Panc1 (cell line): ENCODE results near the gene POLDIP2. TPM values are rescaled to one million over a fixed set of nuclear protein-coding genes. Genes with fewer than 3 reads are reported as not detected.

Experiments used
- ATAC-seq: fragments of 200-7000 bp; cut with Tn5 transposase; 2 replicates; pipeline ENCODE4 v1.9.1; 2020; ENCODE audit warnings: mild to moderate bottlenecking, moderate library complexity
- BruUV-seq: library from RNA; stranded (reverse); fragments of 400-500 nt; replicated peaks from 2 replicates; lab custom pipeline; 2021; lab: Mats Ljungman, UMichigan
- CTCF ChIA-PET: fragments of 300-600 bp; sonication (Branson Sonifier 250); formaldehyde crosslinking; loops from one replicate; lab custom pipeline; 2022; ENCODE audit warnings: antibody characterized with exemption; lab: Charles Lee
- POLR2A ChIA-PET: fragments of 300-600 bp; sonication (Branson Sonifier 250); formaldehyde crosslinking; loops from one replicate; lab custom pipeline; 2022; ENCODE audit warnings: antibody characterized with exemption; lab: Charles Lee
- DNase-seq: peaks from one replicate; pipeline ENCODE4 v3.0.0-alpha.2; 2010; ENCODE audit warnings: low read depth, low spot score
- H3K27ac ChIP-seq: 2 replicates; pipeline ENCODE4 v1.5.1; 2011; ENCODE audit warnings: mild to moderate bottlenecking, low read length, inconsistent platforms
- H3K27me3 ChIP-seq: fragments of 200-500 bp; sonication (Bioruptor generic); 2 replicates; pipeline ENCODE4 v1.6.0; 2014; ENCODE audit warnings: low read length, inconsistent platforms; ENCODE audit not compliant: control insufficient read depth, insufficient read depth
- H3K36me3 ChIP-seq: fragments of 200-500 bp; sonication (Bioruptor generic); 2 replicates; pipeline ENCODE4 v1.5.1; 2014; ENCODE audit warnings: inconsistent platforms, mild to moderate bottlenecking, low read length, moderate library complexity; ENCODE audit not compliant: control insufficient read depth, insufficient read depth
- H3K4me1 ChIP-seq: 2 replicates; pipeline ENCODE4 v1.5.1; 2011; ENCODE audit warnings: inconsistent platforms, mild to moderate bottlenecking, low read length, moderate library complexity; ENCODE audit not compliant: control insufficient read depth, insufficient read depth
- H3K4me3 ChIP-seq, 2 experiments: 2 replicates each; pipeline ENCODE4 v1.5.1; 2011 to 2012; ENCODE audit warnings: low read depth in 2 of 2, low read length in 2 of 2, mild to moderate bottlenecking in 2 of 2, inconsistent platforms in 1 of 2, moderate library complexity in 1 of 2
- H3K9me3 ChIP-seq: fragments of 200-500 bp; sonication (Bioruptor generic); 2 replicates; pipeline ENCODE4 v1.5.1; 2014; ENCODE audit warnings: low read depth, mild to moderate bottlenecking, inconsistent platforms, low read length, moderate library complexity; ENCODE audit not compliant: control insufficient read depth, insufficient read depth
- POLR2AphosphoS5 ChIP-seq: IDR thresholded peaks from 2 replicates; pipeline ENCODE4 v1.6.1; 2012; ENCODE audit warnings: mild to moderate bottlenecking, low read depth, low read length, moderate library complexity
- SIN3A ChIP-seq: IDR thresholded peaks from 2 replicates; pipeline ENCODE4 v1.6.1; 2012; ENCODE audit warnings: low read depth, mild to moderate bottlenecking, low read length, moderate library complexity, borderline replicate concordance; ENCODE audit not compliant: insufficient read depth
- TCF7L2 ChIP-seq: IDR thresholded peaks from 2 replicates; pipeline ENCODE4 v1.6.1; 2011; ENCODE audit warnings: mild to moderate bottlenecking, low read depth, low read length, inconsistent platforms
- in situ Hi-C: cut with HindIII; loops from 2 replicates; pipeline ENCODE4 v1.10.0; 2016; ENCODE audit warnings: low sequenced_read_pairs, low pct_unique_long_range_greater_than_20kb
- intact Hi-C: fragments of 100-400 bp; cut with micrococcal nuclease; formaldehyde crosslinking; loops from one replicate; pipeline ENCODE4 v1.10.0; 2022; ENCODE audit not compliant: unreplicated experiment
- total RNA-seq: library from RNA; stranded (reverse); gene quantifications from one replicate; pipeline ENCODE4 v1.2.1, GENCODE V29; 2021; ENCODE audit not compliant: unreplicated experiment
- TF ChIP-seq, protein P1 (sequence below), 2 experiments: IDR thresholded peaks; 2 replicates each; pipeline ENCODE4 v1.6.1; 2011 to 2012; ENCODE audit warnings: low read depth in 2 of 2, control low read depth in 1 of 2, low read length in 1 of 2, mild to moderate bottlenecking in 1 of 2, moderate library complexity in 1 of 2; ENCODE audit not compliant: insufficient read depth in 1 of 2
- TF ChIP-seq, protein P2 (sequence below): fragments of 450-650 bp; IDR thresholded peaks from 2 replicates; pipeline ENCODE4 v1.5.1; 2017; ENCODE audit warnings: mild to moderate bottlenecking

POLDIP2 gene
- total RNA-seq, 1 experiment from 2014 or later: 175 TPM

DNA sequence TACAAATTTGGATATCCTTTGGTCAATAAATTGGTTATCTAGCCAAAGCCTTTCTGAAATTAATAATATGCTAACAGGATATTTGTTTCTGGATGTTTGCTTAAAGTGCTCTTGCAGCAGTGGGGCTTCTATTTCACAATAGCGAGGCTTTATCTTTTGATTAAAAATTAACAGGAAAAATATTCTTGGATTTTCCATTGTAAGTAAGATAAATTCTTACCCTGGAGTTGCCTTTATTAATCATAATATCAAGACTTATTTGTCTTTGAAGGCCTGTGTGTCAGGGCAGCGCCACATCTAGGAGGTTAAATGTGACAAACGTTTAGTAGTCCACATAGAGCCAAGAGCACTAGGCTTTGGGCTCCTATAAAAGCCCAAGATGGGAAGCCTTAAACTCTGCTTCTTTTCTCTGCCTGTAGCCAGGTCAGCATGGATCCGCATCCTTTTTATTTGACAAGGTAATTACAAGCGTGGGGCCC lies 33.0 kb downstream of the POLDIP2 start:
- intact Hi-C loops (no loop called here), in situ Hi-C loops (no loop called here)
- no peaks in the 10 kb centered on the region for H3K36me3 ChIP-seq
- H3K4me3 ChIP-seq: no peak overlapping the region
- DNase-seq: no peak
- H3K27me3 ChIP-seq: no peaks in the 10 kb centered on the region
- no peaks in the 10 kb centered on the region for H3K9me3 ChIP-seq
- CTCF ChIA-PET: no interaction called here
- no peak overlapping the region for H3K27ac ChIP-seq
- BruUV-seq: no TSS peak
- TF ChIP-seq POLR2AphosphoS5 (no peak), SIN3A (no peak), TCF7L2 (no peak)
- TF ChIP-seq, protein P1, sequence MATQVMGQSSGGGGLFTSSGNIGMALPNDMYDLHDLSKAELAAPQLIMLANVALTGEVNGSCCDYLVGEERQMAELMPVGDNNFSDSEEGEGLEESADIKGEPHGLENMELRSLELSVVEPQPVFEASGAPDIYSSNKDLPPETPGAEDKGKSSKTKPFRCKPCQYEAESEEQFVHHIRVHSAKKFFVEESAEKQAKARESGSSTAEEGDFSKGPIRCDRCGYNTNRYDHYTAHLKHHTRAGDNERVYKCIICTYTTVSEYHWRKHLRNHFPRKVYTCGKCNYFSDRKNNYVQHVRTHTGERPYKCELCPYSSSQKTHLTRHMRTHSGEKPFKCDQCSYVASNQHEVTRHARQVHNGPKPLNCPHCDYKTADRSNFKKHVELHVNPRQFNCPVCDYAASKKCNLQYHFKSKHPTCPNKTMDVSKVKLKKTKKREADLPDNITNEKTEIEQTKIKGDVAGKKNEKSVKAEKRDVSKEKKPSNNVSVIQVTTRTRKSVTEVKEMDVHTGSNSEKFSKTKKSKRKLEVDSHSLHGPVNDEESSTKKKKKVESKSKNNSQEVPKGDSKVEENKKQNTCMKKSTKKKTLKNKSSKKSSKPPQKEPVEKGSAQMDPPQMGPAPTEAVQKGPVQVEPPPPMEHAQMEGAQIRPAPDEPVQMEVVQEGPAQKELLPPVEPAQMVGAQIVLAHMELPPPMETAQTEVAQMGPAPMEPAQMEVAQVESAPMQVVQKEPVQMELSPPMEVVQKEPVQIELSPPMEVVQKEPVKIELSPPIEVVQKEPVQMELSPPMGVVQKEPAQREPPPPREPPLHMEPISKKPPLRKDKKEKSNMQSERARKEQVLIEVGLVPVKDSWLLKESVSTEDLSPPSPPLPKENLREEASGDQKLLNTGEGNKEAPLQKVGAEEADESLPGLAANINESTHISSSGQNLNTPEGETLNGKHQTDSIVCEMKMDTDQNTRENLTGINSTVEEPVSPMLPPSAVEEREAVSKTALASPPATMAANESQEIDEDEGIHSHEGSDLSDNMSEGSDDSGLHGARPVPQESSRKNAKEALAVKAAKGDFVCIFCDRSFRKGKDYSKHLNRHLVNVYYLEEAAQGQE (IDR thresholded peaks at IDR 0.05; ENCODE audit: insufficient read depth in 1 of 2, low read depth in 2 of 2, low read length in 1 of 2): no peak
- TF ChIP-seq, protein P2, sequence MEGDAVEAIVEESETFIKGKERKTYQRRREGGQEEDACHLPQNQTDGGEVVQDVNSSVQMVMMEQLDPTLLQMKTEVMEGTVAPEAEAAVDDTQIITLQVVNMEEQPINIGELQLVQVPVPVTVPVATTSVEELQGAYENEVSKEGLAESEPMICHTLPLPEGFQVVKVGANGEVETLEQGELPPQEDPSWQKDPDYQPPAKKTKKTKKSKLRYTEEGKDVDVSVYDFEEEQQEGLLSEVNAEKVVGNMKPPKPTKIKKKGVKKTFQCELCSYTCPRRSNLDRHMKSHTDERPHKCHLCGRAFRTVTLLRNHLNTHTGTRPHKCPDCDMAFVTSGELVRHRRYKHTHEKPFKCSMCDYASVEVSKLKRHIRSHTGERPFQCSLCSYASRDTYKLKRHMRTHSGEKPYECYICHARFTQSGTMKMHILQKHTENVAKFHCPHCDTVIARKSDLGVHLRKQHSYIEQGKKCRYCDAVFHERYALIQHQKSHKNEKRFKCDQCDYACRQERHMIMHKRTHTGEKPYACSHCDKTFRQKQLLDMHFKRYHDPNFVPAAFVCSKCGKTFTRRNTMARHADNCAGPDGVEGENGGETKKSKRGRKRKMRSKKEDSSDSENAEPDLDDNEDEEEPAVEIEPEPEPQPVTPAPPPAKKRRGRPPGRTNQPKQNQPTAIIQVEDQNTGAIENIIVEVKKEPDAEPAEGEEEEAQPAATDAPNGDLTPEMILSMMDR: no peak
- no peak for ATAC-seq
- peaks cover 18% of the 10 kb centered on the region; the same call in 1 of the 2 replicates for H3K4me1 ChIP-seq
- POLR2A ChIA-PET: no interaction called here

DNA sequence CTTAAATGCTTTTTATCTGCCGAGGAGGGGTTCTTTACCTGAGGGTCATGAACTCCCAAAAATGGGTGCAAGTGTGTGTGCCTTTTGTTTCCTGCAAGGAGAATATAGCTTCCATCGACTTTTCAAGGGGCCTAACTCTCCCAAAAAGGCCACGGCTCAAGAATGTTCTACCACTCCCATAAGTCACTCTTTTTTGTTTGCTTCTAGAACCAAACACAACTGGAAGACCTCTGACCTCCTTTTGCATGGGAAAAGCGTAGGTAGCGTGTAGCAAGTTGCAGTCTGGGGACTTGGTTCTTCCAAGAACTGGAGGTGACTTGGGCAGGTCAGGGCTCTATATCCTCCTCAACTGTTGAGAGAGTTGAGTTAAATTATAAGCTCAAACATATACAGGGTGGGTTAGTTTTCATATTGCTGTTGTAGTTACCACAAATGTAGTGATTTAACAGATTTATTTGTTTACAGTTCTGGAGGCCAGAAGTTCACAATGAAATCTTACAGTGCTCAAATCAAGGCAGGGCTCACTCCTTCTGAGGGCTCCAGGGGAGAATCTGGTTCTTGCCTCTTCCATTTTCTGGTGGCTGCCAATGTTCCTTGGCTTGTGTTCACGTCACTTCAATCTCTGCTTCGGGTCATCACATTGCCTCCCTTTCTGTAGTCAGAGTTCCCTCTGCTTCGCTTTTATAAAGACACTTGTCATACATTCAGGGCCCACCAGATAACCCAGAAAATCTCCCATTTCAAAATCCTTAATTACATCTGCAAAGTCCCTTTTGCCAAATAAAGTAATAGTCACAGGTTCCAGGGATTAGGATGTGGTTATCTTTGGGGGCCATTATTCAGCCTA lies 36.9 kb downstream of the POLDIP2 start:
- Histone ChIP-seq H3K27me3 (no peaks in the 10 kb centered on the region), H3K9me3 (no peaks in the 10 kb centered on the region), H3K4me1 (peaks cover 23% of the 10 kb centered on the region), H3K4me3 (peak overlapping the region; percentile 79 to 95), H3K27ac (peak overlapping the region; percentile 95), H3K36me3 (no peaks in the 10 kb centered on the region)
- intact Hi-C loops: no loop called here
- DNase-seq (no peak), ATAC-seq (no peak)
- TF ChIP-seq TCF7L2: no peak
- TF ChIP-seq, protein P2: no peak
- TF ChIP-seq, protein P1 (IDR thresholded peaks at IDR 0.05; ENCODE audit: insufficient read depth in 1 of 2, low read depth in 2 of 2, low read length in 1 of 2): no peak
- TF ChIP-seq SIN3A: no peak
- TF ChIP-seq POLR2AphosphoS5: no peak
- in situ Hi-C loops: no loop called here
- CTCF ChIA-PET: no interaction called here
- POLR2A ChIA-PET: interaction anchor here (2.1 kb wide), 1 partner anchor 15 kb away, joined by 8 read pairs; the partner anchor contains the start of genes IFT20 and TNFAIP1
- no TSS peak for BruUV-seq
